RWPE2 (cell line): Measurements from ENCODE around the gene ZNF70.
A peak's percentile ranks its signal among the peaks of the same experiment; 100 is the strongest.

Experiments
- ATAC-seq: fragments of 200-7000 bp; cut with Tn5 transposase; 3 replicates; pipeline ENCODE4 v1.9.1; 2021; ENCODE audit warnings: low read depth
- DNase-seq: peaks from one replicate; pipeline ENCODE4 v3.0.0-alpha.2; 2020; ENCODE audit warnings: low spot score
- H3K27ac ChIP-seq: fragments of 450-650 bp; 2 replicates; pipeline ENCODE4 v1.5.1; 2017; ENCODE audit warnings: mild to moderate bottlenecking; ENCODE audit not compliant: poor library complexity, severe bottlenecking
- H3K27me3 ChIP-seq: fragments of 250-450 bp; sonication (Bioruptor Pico); 2 replicates; pipeline ENCODE4 v1.5.1; 2021; ENCODE audit warnings: mild to moderate bottlenecking, moderate library complexity; ENCODE audit not compliant: insufficient read depth, poor library complexity, severe bottlenecking
- H3K36me3 ChIP-seq: fragments of 250-450 bp; sonication (Bioruptor Pico); 2 replicates; pipeline ENCODE4 v1.5.1; 2020; ENCODE audit warnings: low read depth, mild to moderate bottlenecking, moderate library complexity
- H3K4me1 ChIP-seq: fragments of 250-450 bp; sonication (Bioruptor Pico); 2 replicates; pipeline ENCODE4 v1.5.1; 2021; ENCODE audit warnings: mild to moderate bottlenecking, moderate library complexity; ENCODE audit not compliant: insufficient read depth, poor library complexity, severe bottlenecking
- H3K4me3 ChIP-seq: fragments of 250-450 bp; sonication (Bioruptor Pico); 2 replicates; pipeline ENCODE4 v1.5.1; 2021; ENCODE audit warnings: mild to moderate bottlenecking, moderate library complexity; ENCODE audit not compliant: severe bottlenecking
- H3K9me3 ChIP-seq: fragments of 250-450 bp; sonication (Bioruptor Pico); 2 replicates; pipeline ENCODE4 v1.5.1; 2021; ENCODE audit warnings: mild to moderate bottlenecking, moderate library complexity; ENCODE audit not compliant: severe bottlenecking
- CTCF ChIP-seq: fragments of 450-650 bp; IDR thresholded peaks from one replicate; pipeline ENCODE4 v1.5.1; 2017; ENCODE audit warnings: mild to moderate bottlenecking, moderate library complexity; ENCODE audit not compliant: poor library complexity, severe bottlenecking

The ZNF70 gene

GRCh38 chr22:23716811-23717801, 33.8 kb downstream of the ZNF70 start:
- DNase-seq = no peak
- peak overlapping the region; percentile 84 for H3K4me3 ChIP-seq
- no peaks in the 10 kb centered on the region for H3K9me3 ChIP-seq
- no peaks in the 10 kb centered on the region for H3K4me1 ChIP-seq
- peak overlapping the region; percentile 15 for H3K27ac ChIP-seq
- no peaks in the 10 kb centered on the region for H3K27me3 ChIP-seq
- ATAC-seq = peak; percentile 94
- TF ChIP-seq CTCF = no peak
- peaks cover 26% of the 10 kb centered on the region for H3K36me3 ChIP-seq

- Histone ChIP-seq H3K9me3 (no peaks in the 10 kb centered on the region), H3K4me1 (no peaks in the 10 kb centered on the region), H3K27ac (no peak overlapping the region), H3K36me3 (peaks cover 38% of the 10 kb centered on the region), H3K4me3 (peak overlapping the region; percentile 84), H3K27me3 (no peaks in the 10 kb centered on the region)
- TF ChIP-seq CTCF = no peak
- DNase-seq = no peak
- ATAC-seq = no peak
Measured at GRCh38 chr22:23715806-23716375, 35.0 kb downstream of the ZNF70 start.

- ATAC-seq (no peak), DNase-seq (peak; percentile 31)
- TF ChIP-seq CTCF = no peak
- Histone ChIP-seq H3K9me3 (no peaks in the 10 kb centered on the region), H3K36me3 (peaks cover 47% of the 10 kb centered on the region), H3K4me1 (no peaks in the 10 kb centered on the region), H3K4me3 (no peak overlapping the region), H3K27me3 (no peaks in the 10 kb centered on the region), H3K27ac (no peak overlapping the region)
Measured at GRCh38 chr22:23714596-23715578, 36.0 kb downstream of the ZNF70 start.

GRCh38 chr22:23713696-23714595, 37.0 kb downstream of the ZNF70 start:
- peaks cover 57% of the 10 kb centered on the region for H3K36me3 ChIP-seq
- H3K27ac ChIP-seq = no peak overlapping the region
- no peak for ATAC-seq

More at GRCh38 chr22:23713696-23714595, 37.0 kb downstream of the ZNF70 start:
- H3K4me3 ChIP-seq = no peak overlapping the region
- TF ChIP-seq CTCF = no peak
- H3K9me3 ChIP-seq = no peaks in the 10 kb centered on the region
- no peak for DNase-seq
- H3K4me1 ChIP-seq = no peaks in the 10 kb centered on the region
- H3K27me3 ChIP-seq = no peaks in the 10 kb centered on the region
